NCI-H2029 treated with DMSO at 0.1 percent for 48 hours (cell line): ENCODE measurements around the gene MORC2.

Source experiments
- DNase-seq: peaks from one replicate; lab custom pipeline; 2025; lab: John Stamatoyannopoulos, UW

The MORC2 gene

GRCh38 chr22:30920407-30920806 is 48.2 kb downstream of the MORC2 start:
- DNase-seq: peak; percentile 11

GRCh38 chr22:30919973-30920372 is 48.6 kb downstream of the MORC2 start:
- DNase-seq: no peak

- DNase-seq: no peak
Observed at GRCh38 chr22:30918761-30919160, 49.8 kb downstream of the MORC2 start.

- DNase-seq: no peak
Observed at GRCh38 chr22:30910358-30910757, 58.2 kb downstream of the MORC2 start.

DNA sequence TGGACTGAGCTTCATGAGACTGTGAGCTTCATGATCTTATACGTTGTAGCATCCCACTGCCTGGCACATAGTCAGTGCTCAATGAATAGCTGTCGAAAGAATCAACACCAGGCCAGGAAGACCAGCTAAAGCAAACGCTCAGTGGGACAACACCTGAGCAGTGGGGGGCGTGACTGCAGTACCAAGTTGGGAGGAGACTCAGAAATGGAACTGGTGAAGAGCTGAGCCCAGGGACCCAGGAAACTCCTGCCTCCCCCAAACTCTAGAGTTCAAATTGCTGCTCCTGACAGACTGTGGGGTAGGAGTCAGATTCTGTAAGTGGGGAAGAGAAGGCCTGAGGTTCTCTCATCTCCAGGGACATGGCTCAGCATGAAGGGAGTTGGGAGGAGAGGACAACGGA is 59.3 kb downstream of the MORC2 start:
- no peak for DNase-seq

DNA sequence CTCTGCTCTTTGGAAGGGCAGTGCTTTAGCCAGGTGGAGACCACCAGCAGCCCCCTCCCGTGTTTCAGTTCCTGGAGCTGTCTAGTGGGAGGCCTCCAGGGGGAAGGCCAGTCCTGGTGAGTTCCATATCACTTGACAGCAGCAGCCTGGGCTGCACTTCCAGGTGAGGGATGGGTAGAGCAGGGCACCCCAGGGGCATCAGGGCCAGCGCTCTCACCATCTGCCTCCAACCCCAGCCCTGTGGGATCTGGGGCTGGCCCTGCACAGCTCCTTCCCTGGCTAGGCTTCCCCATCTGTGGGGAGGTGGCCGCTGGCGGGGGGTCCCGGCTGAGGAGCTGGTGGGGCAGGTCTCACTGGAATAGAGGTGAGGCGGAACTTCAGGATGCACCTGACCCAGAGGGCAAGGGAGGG is 60.5 kb downstream of the MORC2 start:
- DNase-seq: no peak

DNA sequence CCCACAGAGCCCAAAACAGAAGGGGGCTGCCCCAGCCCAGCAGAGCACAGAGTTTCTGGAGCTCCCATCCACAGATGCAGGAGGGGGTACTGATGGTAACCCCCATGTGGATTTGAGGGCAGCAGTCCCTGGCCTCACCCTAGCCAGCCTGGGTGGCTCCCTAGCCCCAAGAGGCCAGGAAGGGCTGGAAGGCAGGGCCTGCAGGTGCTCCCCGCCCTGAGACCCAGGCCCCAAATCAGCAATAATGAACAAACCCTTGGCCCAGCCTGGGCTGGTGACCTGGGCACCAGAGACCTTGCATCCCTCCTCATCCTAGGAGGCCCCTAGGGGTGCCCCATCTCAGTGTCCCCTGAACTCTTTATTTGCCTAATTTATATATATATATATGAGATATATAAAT is 61.6 kb downstream of the MORC2 start:
- DNase-seq: no peak

DNA sequence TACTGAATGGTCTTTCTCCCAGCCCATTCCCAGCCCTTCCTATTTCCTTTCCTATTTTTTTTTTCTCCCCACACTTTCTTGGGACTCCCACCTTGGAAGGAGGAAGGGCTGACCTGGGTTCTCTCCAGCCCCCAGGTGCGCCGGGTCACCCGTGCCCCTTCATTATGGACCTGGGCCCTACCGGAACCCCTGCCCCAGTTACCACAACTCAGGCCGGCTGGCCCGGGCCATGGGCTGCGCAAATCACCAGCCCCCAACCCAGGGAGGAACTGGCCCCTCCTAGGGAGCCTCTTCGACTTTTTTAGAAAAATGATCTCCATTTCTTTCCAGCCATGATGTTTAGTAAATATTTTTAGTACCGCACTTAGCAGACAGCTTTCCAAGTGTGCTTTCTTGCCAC is 62.2 kb downstream of the MORC2 start:
- no peak for DNase-seq

DNA sequence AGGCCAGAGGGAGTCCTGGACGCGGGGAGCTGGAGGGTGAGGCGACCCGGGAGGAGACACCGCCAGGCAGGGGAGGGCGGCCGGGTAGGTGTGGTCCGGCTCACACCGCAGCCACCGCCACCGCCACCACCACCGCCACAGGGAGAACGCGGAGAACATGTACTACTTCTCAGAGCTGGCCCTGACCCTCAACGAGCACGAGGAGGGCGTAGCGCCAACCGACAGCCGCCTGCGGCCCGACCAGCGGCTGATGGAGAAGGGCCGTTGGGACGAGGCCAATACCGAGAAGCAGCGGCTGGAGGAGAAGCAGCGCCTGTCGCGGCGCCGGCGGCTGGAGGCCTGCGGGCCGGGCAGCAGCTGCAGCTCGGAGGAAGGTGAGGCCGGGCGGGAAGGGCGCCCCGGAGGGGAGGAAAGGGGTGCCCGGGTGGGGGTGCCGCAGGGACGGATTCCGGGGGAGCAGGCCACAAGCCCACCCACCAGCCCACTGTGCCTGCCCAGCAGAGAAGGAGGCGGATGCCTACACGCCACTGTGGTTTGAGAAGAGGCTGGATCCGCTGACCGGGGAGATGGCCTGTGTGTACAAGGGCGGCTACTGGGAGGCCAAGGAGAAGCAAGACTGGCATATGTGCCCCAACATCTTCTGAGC is 62.8 kb downstream of the MORC2 start:
- DNase-seq: no peak

- no peak for DNase-seq
Observed at GRCh38 chr22:30903876-30904460, 64.6 kb downstream of the MORC2 start.

- DNase-seq: no peak
Observed at GRCh38 chr22:30902496-30903357, 65.8 kb downstream of the MORC2 start.

- no peak for DNase-seq
Observed at GRCh38 chr22:30894371-30894740, 74.2 kb downstream of the MORC2 start.

- no peak for DNase-seq
Observed at GRCh38 chr22:30893434-30894370, 74.9 kb downstream of the MORC2 start.

GRCh38 chr22:30892731-30893221 is 75.8 kb downstream of the MORC2 start:
- no peak for DNase-seq

DNA sequence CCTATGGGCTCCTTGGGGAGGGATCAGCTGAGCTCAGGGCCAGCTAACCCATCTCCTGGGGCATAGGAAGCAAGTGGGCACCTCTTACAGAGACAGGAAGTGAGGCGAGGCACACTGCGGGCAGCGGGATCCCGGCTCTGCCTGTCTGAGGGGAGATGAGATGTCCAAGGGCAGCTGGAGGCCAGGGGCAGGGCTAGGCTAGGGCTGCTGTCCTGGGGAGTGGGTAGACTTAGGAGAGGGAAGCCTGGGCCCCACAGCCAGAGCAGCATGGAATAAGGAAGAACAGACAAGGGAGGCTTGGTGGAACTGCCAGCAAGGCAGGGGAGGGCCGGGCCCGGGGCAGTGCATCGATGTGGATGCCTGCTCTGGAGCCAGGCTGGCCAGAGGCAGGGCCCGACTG is 76.3 kb downstream of the MORC2 start:
- DNase-seq: no peak

DNA sequence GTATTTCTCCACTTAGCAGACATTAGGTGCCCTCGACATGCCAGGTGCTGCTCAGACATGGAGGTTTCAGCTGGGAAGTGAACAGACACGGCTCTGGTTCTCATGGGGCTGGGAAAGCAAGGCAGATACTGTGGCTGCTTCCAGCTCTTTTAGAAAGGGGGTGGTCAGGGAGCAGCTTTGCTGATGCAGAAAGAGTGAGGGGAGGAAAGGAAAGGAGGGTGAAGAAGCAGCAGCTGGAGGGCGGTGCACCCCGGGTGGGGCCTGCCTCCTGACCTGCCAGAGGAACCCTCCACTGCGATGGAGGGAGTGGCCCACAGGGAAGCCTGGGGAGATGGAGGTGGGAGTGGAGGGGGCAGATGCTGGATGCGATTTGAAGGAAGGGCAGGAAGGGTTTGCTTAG is 76.8 kb downstream of the MORC2 start:
- DNase-seq: no peak

- DNase-seq: no peak
Observed at GRCh38 chr22:30891443-30891755, 77.2 kb downstream of the MORC2 start.

DNA sequence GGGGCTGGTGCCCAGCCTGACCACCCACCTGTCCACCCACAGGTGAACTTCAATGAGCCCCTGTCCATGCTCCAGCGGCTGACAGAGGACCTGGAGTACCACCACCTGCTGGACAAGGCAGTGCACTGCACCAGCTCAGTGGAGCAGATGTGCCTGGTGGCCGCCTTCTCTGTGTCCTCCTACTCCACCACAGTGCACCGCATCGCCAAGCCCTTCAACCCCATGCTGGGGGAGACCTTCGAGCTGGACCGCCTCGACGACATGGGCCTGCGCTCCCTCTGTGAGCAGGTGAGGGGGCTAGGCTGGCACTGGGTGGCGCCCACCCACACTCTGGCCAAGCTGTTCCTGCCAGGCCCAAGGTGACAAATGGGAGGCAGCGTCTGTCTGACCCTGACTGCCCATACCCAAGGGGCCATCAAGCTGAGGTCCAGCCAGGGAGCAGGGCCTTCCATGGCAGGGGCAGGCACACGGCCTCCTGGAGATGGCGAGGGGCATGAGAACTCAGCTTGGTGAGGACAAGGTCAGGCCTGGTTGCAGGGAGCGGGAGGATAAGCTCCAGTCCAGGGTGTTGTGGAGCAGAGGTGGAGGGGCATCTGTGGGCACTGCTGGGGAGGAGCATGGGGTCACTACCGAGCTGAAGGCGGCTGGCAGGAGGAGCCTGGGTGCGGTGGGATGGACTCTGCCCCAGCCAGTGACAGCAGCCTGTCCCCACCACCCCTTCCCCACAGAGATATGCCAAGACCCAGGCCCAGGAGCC is 77.7 kb downstream of the MORC2 start:
- no peak for DNase-seq

DNA sequence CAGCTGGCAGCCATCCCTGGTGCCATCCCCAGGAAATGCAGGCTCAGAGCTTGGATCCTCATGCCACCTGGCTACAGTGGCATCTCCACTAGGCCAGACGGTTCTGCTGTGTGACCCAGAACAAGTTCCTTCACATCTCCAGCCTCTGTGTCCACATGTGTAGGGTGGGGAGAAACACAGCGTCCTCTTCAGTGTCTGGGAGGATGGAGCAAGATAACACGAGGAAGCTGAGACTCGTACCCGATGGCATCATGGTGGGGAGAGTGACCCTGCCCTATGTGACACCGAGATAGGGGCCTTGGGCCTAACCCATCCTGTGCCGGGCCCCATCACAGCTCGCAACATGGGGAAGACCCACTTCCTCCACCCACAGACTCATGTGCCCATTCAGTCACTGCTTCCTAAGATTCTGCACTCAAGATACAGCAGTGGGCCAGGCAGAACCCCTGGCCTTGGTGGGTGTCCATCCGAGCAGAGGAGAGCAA is 78.5 kb downstream of the MORC2 start:
- no peak for DNase-seq

GRCh38 chr22:30889268-30889995 is 79.1 kb downstream of the MORC2 start:
- no peak for DNase-seq

- DNase-seq: no peak
Observed at GRCh38 chr22:30887861-30888260, 80.7 kb downstream of the MORC2 start.
